Stomach (tissue), 4 donors: ENCODE results near the gene USP40.

Source experiments
- CTCF ChIP-seq, 7 experiments: fragments of 450-650 bp in 4 of 7; fragments of 200-600 bp in 3 of 7; sonication (generic) in 3 of 7; IDR thresholded peaks; one replicate each; pipeline ENCODE4 v1.5.1; 2016 to 2019; ENCODE audit warnings: antibody characterized with exemption in 7 of 7, control low read depth in 2 of 7, mild to moderate bottlenecking in 1 of 7
- EP300 ChIP-seq: sonication (generic); formaldehyde crosslinking; IDR thresholded peaks from one replicate; pipeline ENCODE4 v1.6.1; 2017; ENCODE audit warnings: antibody characterized with exemption
- POLR2A ChIP-seq, 4 donors: fragments of 450-650 bp; IDR thresholded peaks; one replicate each; pipeline ENCODE4 v1.6.1; 2016; ENCODE audit warnings: antibody characterized with exemption in 4 of 4, control low read depth in 2 of 4, mild to moderate bottlenecking in 1 of 4, moderate library complexity in 1 of 4
- POLR2AphosphoS5 ChIP-seq, 3 donors: sonication (generic); formaldehyde crosslinking; IDR thresholded peaks; one replicate each; pipeline ENCODE4 v1.6.1; 2016; ENCODE audit warnings: antibody characterized with exemption in 3 of 3

- TF ChIP-seq CTCF (IDR thresholded peaks at IDR 0.05) (no peak), POLR2AphosphoS5 (IDR thresholded peaks at IDR 0.05) (no peak), POLR2A (IDR thresholded peaks at IDR 0.05) (no peak), EP300 (no peak)
Measured at GRCh38 chr2:233491326-233491725, 75.3 kb downstream of the USP40 start.
